OCI-LY7 (cell line): ENCODE results near the gene ELMO1. TPM values are rescaled to one million over a fixed set of nuclear protein-coding genes. Genes with fewer than 3 reads are reported as not detected.
"Not testable (repeated sequence)": the region's sequence is repeated elsewhere in the genome, so short reads cannot be mapped to it uniquely, and the experiment has no call there.

Source experiments
- BruUV-seq: library from RNA; stranded (reverse); fragments of 400-500 nt; replicated peaks from 2 replicates; lab custom pipeline; 2021; lab: Mats Ljungman, UMichigan
- CTCF ChIA-PET: fragments of 300-600 bp; sonication (Branson Sonifier 250); formaldehyde crosslinking; loops from one replicate; lab custom pipeline; 2022; ENCODE audit warnings: antibody characterized with exemption; ENCODE audit not compliant: unreplicated experiment; lab: Charles Lee
- POLR2A ChIA-PET: fragments of 300-600 bp; sonication (Branson Sonifier 250); formaldehyde crosslinking; loops from one replicate; lab custom pipeline; 2022; ENCODE audit warnings: antibody characterized with exemption; lab: Charles Lee
- DNase-seq: peaks from one replicate; pipeline ENCODE4 v3.0.0-alpha.2; 2015; ENCODE audit warnings: low spot score
- H2AFZ ChIP-seq: fragments of 200-600 bp; sonication (generic), shearing (Covaris generic); 2 replicates; pipeline ENCODE4 v1.6.1; 2014; ENCODE audit warnings: mild to moderate bottlenecking, antibody characterized with exemption, low read length, moderate library complexity
- H3K27ac ChIP-seq: fragments of 200-600 bp; sonication (generic); 2 replicates; pipeline ENCODE4 v1.5.1; 2014; ENCODE audit warnings: mixed run types, low read depth, mild to moderate bottlenecking, moderate library complexity, low read length, inconsistent platforms; ENCODE audit not compliant: poor library complexity, severe bottlenecking
- H3K36me3 ChIP-seq: fragments of 200-600 bp; sonication (generic); 2 replicates; pipeline ENCODE4 v1.6.1; 2014; ENCODE audit warnings: mild to moderate bottlenecking, antibody characterized with exemption, low read length, moderate library complexity, mixed read lengths; ENCODE audit not compliant: insufficient read depth
- H3K4me1 ChIP-seq: fragments of 200-600 bp; sonication (generic); 2 replicates; pipeline ENCODE4 v1.5.1; 2014; ENCODE audit warnings: mild to moderate bottlenecking, low read length; ENCODE audit not compliant: insufficient read depth, poor library complexity, severe bottlenecking
- H3K4me2 ChIP-seq: fragments of 200-600 bp; sonication (generic); 2 replicates; pipeline ENCODE4 v1.6.1; 2014; ENCODE audit warnings: mild to moderate bottlenecking, low read length
- H3K4me3 ChIP-seq: fragments of 200-600 bp; sonication (generic); 2 replicates; pipeline ENCODE4 v1.5.1; 2014; ENCODE audit warnings: mild to moderate bottlenecking, low read depth, low read length; ENCODE audit not compliant: poor library complexity, severe bottlenecking
- H3K79me2 ChIP-seq: fragments of 200-600 bp; sonication (generic); 2 replicates; pipeline ENCODE4 v1.6.1; 2016; ENCODE audit warnings: low read depth, mild to moderate bottlenecking, low read length, moderate library complexity, mixed read lengths; ENCODE audit not compliant: insufficient read depth
- H3K9me2 ChIP-seq: fragments of 200-600 bp; sonication (generic); 2 replicates; pipeline ENCODE4 v1.6.1; 2016; ENCODE audit warnings: mild to moderate bottlenecking, low read length, mixed read lengths; ENCODE audit not compliant: insufficient read depth
- H3K9me3 ChIP-seq: fragments of 200-600 bp; sonication (generic); 2 replicates; pipeline ENCODE4 v1.6.1; 2014; ENCODE audit warnings: mild to moderate bottlenecking, mixed run types, low read length, mixed read lengths
- H4K20me1 ChIP-seq: fragments of 200-600 bp; sonication (generic); 2 replicates; pipeline ENCODE4 v1.6.1; 2014; ENCODE audit warnings: mild to moderate bottlenecking, antibody characterized with exemption, low read length, moderate library complexity, mixed read lengths; ENCODE audit not compliant: insufficient read depth
- CTCF ChIP-seq: fragments of 200-600 bp; sonication (generic); conservative IDR thresholded peaks from 2 replicates; pipeline ENCODE4 v1.5.1; 2014; ENCODE audit warnings: mild to moderate bottlenecking, antibody characterized with exemption, low read length, moderate library complexity, mixed read lengths
- EZH2phosphoT487 ChIP-seq: fragments of 200-600 bp; sonication (generic); IDR thresholded peaks from 2 replicates; pipeline ENCODE4 v1.6.1; 2018; ENCODE audit warnings: low read depth, borderline replicate concordance, mild to moderate bottlenecking, mixed run types, antibody characterized with exemption, low read length, moderate library complexity, mixed read lengths
- intact Hi-C: fragments of 100-400 bp; cut with micrococcal nuclease; formaldehyde crosslinking; loops from one replicate; pipeline ENCODE4 v1.10.0; 2022; ENCODE audit not compliant: unreplicated experiment
- total RNA-seq, 2 experiments: library from RNA; depleted of rRNA in 1 of 2; stranded (reverse); fragments of >200 nt in 1 of 2; shearing (Covaris generic) in 1 of 2; gene quantifications; 2 replicates each; pipeline ENCODE4 v1.2.3, GENCODE V29; 2014 to 2022

Gene ELMO1
- total RNA-seq, 2 experiments from 2014 or later: 101 to 103 TPM

- H3K4me2 ChIP-seq: 0 out of 2 replicates have a peak overlapping the region, but pooled peaks have one; percentile 35
- peaks cover 12% of the 10 kb centered on the region for H3K4me1 ChIP-seq
- intact Hi-C loops: no loop called here
- H3K79me2 ChIP-seq: no peaks in the 10 kb centered on the region
- no peaks in the 10 kb centered on the region for H4K20me1 ChIP-seq
- no peak for DNase-seq
- no peak overlapping the region for H3K4me3 ChIP-seq
- no peak for TF ChIP-seq EZH2phosphoT487
- no peak for TF ChIP-seq CTCF
- H2AFZ ChIP-seq: no peak overlapping the region
- H3K9me2 ChIP-seq: no peaks in the 10 kb centered on the region
- CTCF ChIA-PET: no interaction called here
- peaks cover 17% of the 10 kb centered on the region; the same call in 1 of the 2 replicates for H3K36me3 ChIP-seq
- H3K27ac ChIP-seq: no peak overlapping the region
- H3K9me3 ChIP-seq: peaks cover 29% of the 10 kb centered on the region
- POLR2A ChIA-PET: interaction anchor here (0.6 kb wide), 3 partner anchors 26 to 305 kb away, joined by 3 read pairs; no protein-coding TSS in a partner anchor
- BruUV-seq: no TSS peak
Observed at GRCh38 chr7:37142958-37143357, 305.7 kb downstream of the ELMO1 start.

GRCh38 chr7:37141742-37142141 is 306.9 kb downstream of the ELMO1 start:
- TF ChIP-seq EZH2phosphoT487 (no peak), CTCF (no peak)
- POLR2A ChIA-PET: no interaction called here
- no peak overlapping the region; the same call in 1 of the 2 replicates for H3K4me2 ChIP-seq
- no peaks in the 10 kb centered on the region for H3K79me2 ChIP-seq
- BruUV-seq: no TSS peak
- intact Hi-C loops: no loop called here
- H3K4me1 ChIP-seq: peaks cover 12% of the 10 kb centered on the region
- no peaks in the 10 kb centered on the region for H3K9me2 ChIP-seq
- H2AFZ ChIP-seq: no peak overlapping the region
- no peaks in the 10 kb centered on the region for H4K20me1 ChIP-seq
- CTCF ChIA-PET: no interaction called here
- no peak overlapping the region for H3K4me3 ChIP-seq
- DNase-seq: no peak
- no peak overlapping the region for H3K27ac ChIP-seq
- peaks cover 29% of the 10 kb centered on the region for H3K9me3 ChIP-seq
- peaks cover 17% of the 10 kb centered on the region; the same call in 1 of the 2 replicates for H3K36me3 ChIP-seq

- H3K9me2 ChIP-seq, BruUV-seq, intact Hi-C loops, H3K79me2 ChIP-seq, H4K20me1 ChIP-seq, DNase-seq, H3K4me3 ChIP-seq, CTCF ChIA-PET, H2AFZ ChIP-seq, H3K4me1 ChIP-seq, H3K4me2 ChIP-seq, H3K9me3 ChIP-seq, H3K27ac ChIP-seq: not testable (repeated sequence)
- peaks cover 64% of the 10 kb centered on the region for H3K36me3 ChIP-seq
- POLR2A ChIA-PET: interaction anchor here (0.6 to 0.7 kb wide), 2 partner anchors 120 to 509 kb away, joined by 3 to 5 read pairs; no protein-coding TSS in a partner anchor
Observed at GRCh38 chr7:37133902-37134301, 314.8 kb downstream of the ELMO1 start.
